ENCODE data around the gene FBXW7.

Gene FBXW7

GRCh38 chr4:152575533-152575932 is 39.6 kb upstream of the FBXW7 start:
- POLR2A ChIA-PET: no interaction called here
- Histone ChIP-seq H3K4me3 (ENCODE audit: low read depth, low read length) (no peak overlapping the region), H3K36me3 (ENCODE audit: control insufficient read depth in 2 of 2, insufficient read depth in 1 of 2, low read length in 2 of 2) (no peaks in the 10 kb centered on the region), H3K27ac (ENCODE audit: extremely low read depth, low read depth, low read length) (no peak overlapping the region), H3K4me1 (ENCODE audit: control insufficient read depth, insufficient read depth, low read length) (no peaks in the 10 kb centered on the region), H3K9me3 (ENCODE audit: control insufficient read depth, insufficient read depth, low read depth, low read length) (no peaks in the 10 kb centered on the region)
- CTCF ChIA-PET: no interaction called here
- no peak for TF ChIP-seq ZNF280C (tag by site-specific recombination; IDR thresholded peaks at IDR 0.05)
- TF ChIP-seq ZNF596 (tag by site-specific recombination; IDR thresholded peaks at IDR 0.05): no peak
- no peak for TF ChIP-seq ZBTB20 (tag by site-specific recombination; IDR thresholded peaks at IDR 0.05)
- no peak for TF ChIP-seq YY2 (tag by site-specific recombination; IDR thresholded peaks at IDR 0.05)
- no peak for TF ChIP-seq ZBTB44 (tag by site-specific recombination; IDR thresholded peaks at IDR 0.05)
- no peak for TF ChIP-seq ZNF677 (tag by site-specific recombination; IDR thresholded peaks at IDR 0.05)
- TF ChIP-seq ZNF23 (tag by site-specific recombination; IDR thresholded peaks at IDR 0.05; ENCODE audit: borderline replicate concordance): no peak
- TF ChIP-seq ZNF626 (tag by site-specific recombination; IDR thresholded peaks at IDR 0.05): no peak
- TF ChIP-seq YY1 (tag by site-specific recombination; IDR thresholded peaks at IDR 0.05): no peak
- no peak for TF ChIP-seq PRDM10 (tag by site-specific recombination; IDR thresholded peaks at IDR 0.05)
- no peak for TF ChIP-seq ZNF280D (tag by site-specific recombination; IDR thresholded peaks at IDR 0.05)
- no peak for TF ChIP-seq ZBTB7A (tag by site-specific recombination; IDR thresholded peaks at IDR 0.05; ENCODE audit: low read depth)
- TF ChIP-seq ZNF449 (tag by site-specific recombination; IDR thresholded peaks at IDR 0.05): no peak
- no peak for TF ChIP-seq ZSCAN4 (tag by site-specific recombination; IDR thresholded peaks at IDR 0.05)
- no peak for TF ChIP-seq ZNF629 (tag by site-specific recombination; IDR thresholded peaks at IDR 0.05)
- no peak for TF ChIP-seq SCRT1 (tag by site-specific recombination; IDR thresholded peaks at IDR 0.05; ENCODE audit: borderline replicate concordance)
- TF ChIP-seq ZNF292 (tag by site-specific recombination; IDR thresholded peaks at IDR 0.05; ENCODE audit: borderline replicate concordance, low read depth): no peak
